Kidney tubule cell (primary cell): ENCODE results near the gene RASGRF1.
A peak's percentile ranks its signal among the peaks of the same experiment; 100 is the strongest.

Experiments
- DNase-seq: peaks from one replicate; pipeline ENCODE4 v3.0.0-alpha.2; 2018; ENCODE audit warnings: low spot score

The RASGRF1 gene

DNA sequence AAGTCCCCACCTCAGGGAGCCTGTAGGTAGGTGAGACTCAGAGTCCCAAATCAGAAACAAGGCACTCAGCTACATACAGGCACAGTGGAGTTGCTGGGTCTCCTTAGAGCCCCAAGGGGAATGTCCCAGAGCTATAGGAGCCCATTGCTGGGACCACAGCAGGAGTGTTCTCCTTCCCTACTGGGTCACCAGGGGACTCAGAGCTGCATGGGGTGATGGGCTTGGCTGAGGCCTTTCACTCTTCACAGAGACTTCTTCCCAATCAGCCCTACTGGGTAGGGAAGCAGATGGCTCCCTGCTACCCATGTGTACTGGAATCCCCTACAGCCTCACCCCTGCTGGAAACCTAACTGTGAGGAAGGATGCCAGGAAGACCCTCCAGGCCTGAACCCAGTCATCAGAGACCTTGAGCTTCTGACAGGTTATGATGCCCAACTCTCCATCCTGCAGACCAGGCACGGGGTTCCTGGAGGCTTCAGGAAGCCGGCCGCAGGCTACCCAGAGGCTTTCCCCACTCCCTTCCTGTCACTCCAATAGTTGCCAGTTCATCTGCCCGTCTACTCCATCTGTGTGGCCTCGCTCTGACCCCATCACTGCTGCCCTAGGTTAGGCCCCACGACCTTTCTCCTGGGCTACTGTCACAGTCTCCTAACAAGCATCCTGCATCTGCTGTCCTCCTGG lies 24.0 kb downstream of the RASGRF1 start:
- no peak for DNase-seq

DNA sequence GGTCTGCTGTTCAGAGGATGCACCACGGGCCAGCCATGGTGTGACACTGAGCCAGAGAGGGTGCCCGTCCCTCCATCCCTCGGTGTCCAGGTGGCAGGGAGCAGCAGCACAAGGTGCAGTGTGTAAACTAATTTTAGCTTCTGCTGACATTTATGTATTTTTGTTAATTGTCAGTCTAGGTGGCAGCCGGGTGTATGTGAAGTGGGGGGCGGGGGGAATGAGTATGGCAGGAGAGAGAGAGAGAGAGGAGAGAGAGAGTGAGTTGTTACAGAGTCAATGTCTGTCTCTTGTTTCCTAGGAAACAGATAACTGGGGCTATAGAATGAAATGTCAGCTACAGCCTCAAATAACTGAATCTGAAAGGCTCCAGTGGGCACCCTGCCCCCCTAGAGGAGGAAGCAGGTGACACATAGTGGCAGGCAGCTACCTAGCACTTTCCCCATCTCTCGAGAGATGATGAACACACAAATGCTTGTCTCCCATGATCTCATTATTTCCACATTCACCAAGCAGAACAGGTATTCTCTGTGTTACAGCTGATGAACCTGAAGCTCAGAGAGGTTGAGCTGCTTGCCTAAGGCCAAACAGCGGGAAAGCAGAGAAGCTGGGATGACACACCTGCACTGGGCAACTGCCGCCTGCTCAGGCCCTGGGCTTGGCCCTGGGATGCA lies 24.7 kb downstream of the RASGRF1 start:
- DNase-seq: peak; percentile 46

DNA sequence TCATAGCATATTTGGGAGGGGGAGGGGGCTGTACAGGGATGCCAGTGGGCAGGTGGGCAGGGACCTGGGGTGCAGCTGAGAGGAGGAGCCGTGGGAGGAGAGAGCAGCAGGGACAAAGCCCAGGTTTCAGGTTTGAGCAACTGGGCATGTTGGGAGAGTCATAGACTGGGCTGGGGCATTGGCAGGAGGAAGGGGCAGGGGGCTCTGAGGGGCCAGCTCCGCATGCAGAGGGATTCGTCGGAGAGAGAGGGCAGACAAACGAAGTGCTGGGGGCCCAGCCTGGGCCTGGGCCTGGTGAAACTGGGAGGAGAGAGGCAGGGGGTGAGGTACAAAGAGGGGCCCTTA lies 25.2 kb downstream of the RASGRF1 start:
- DNase-seq: no peak

DNA sequence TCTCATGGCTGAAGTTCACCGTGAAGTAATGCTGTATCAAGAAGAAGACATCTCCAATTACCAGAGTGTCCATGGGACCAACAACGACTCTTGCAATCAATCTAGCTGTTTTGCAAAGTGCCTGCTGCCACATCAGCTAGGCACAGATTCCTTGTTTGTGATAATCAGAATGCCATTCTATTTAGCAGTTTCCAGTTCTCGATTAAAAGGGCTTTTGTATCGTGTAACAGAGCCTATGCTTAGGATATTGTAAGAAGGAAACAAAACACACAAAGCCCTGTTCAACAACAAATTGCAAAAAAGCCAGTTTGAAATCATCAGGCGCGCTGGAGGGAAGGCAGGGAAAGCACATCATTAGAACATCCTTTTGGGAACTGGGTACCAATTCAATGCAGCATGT lies 26.1 kb downstream of the RASGRF1 start:
- DNase-seq: no peak

DNA sequence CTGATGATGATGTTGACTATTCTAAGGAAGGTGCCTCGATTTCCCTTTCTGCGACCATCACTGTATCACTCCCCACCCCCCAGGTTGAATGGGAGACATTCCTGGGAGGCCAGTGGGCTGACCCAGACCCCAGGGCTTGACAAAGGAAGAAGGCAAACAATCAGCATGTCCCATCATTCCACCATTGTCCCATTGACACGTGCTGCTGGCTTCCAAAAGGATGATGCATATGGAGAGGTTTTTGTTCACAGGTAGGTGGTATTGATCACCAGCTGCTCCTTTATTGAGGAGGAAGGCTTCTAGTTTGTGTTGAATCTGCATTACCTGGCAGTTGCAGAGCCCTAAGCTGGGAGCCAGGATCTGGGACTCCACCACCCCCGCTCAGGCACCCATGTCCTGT lies 30.4 kb downstream of the RASGRF1 start:
- DNase-seq: no peak

DNA sequence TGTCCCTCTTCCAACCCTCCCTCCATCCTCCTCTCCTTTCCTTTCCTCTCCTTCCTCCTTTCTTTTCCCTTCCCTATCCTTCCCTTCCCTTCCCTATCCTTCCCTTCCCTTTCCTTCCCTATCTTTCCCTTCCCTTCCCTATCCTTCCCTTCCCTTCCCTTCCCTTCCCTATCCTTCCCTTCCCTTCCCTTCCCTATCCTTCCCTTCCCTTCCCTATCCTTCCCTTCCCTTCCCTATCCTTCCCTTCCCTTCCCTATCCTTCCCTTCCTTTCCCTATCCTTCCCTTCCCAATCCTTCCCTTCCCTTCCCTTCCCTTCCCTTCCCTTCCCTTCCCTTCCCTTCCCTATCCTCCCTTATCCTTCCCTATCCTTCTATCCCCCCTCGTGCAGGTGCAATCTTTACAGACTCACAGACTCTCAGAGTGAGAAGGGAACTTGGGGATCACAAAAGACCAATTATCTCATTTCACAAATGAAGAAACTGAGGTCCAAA lies 31.5 kb downstream of the RASGRF1 start:
- no peak for DNase-seq

DNA sequence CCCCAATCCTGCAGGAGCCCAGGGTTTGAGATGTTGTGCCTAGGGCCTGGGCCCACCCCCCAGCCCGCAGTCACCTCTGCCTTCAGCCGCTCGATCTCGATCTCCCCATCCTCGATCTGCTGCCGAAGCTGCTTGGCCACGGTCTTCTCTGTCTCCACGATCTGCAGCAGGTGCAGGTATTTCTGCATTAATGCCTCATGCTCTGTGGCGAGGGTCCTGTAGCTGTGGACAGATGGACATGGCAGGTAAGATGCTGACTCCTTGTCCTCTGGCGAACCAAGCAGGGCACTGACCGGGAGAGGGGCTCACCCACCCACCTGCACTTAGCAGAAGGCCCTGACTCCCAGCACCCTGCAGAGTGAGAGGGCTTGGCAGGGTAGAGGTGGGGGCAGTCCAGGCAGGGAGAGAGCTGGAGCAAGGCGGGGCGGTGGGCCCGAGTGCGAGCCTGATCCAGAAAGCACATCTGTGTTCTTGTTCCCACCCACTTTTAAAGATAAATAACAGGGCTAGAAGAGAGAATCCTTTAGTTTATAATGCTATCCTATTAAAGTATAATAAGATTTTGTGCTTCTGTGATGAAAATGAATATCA lies 32.2 kb downstream of the RASGRF1 start:
- no peak for DNase-seq

DNA sequence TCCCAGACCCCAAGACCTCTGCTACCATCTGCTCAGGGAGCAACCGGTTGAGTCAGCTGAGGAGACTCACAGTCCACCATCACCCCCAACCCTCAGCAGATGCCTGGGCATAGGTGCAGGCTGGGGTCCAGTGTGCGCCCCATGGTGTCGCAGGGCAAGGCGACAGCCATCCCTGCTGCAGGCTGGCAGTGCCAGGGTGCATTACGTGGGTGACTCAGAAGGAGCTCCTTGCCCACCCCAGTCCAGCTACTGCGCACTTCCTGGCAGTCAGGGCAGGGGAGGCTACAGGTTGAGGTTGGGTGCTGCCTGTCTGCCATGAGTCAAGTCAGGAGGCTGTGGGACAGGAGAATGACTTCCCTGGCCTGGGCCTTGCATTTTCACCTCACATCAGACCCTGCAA lies 33.5 kb downstream of the RASGRF1 start:
- no peak for DNase-seq

DNA sequence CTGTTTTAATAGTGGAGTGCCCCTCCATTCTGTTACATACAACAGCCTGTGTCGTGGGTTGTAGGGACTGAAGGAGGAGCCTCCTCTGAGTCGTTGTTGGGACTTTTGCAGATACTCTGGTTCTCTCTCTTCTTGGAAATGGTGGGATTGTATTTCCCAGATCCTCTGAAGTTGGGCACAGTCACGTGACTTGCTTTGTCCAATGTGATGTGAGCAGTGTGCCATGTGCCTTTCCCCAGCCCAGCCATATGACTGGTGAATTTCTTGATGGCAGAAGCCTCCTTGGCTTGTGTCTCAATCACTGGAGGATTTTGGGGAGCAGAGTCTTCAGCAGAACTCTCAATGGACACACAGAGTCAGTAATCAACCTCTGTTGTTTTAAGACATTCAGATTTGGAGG lies 36.2 kb downstream of the RASGRF1 start:
- no peak for DNase-seq

DNA sequence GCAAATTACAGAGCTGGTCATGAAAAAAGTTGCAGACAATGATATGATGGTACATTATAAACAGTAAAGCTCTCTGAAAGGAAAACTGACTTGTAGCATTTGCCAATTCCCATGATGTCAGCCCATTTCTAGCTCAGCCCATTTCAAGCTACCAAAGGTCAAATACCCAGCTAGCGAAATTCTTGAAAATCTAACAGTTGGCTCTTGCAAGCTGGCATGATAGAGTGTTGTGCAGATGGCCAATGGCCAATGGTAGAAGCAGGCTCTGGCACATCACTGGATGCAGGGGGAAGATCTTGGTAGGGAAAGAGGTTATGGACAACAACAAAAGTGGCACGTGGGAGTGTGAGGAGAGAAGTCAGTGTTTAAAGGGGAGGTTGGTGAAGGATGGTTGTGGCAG lies 36.7 kb downstream of the RASGRF1 start:
- no peak for DNase-seq

DNA sequence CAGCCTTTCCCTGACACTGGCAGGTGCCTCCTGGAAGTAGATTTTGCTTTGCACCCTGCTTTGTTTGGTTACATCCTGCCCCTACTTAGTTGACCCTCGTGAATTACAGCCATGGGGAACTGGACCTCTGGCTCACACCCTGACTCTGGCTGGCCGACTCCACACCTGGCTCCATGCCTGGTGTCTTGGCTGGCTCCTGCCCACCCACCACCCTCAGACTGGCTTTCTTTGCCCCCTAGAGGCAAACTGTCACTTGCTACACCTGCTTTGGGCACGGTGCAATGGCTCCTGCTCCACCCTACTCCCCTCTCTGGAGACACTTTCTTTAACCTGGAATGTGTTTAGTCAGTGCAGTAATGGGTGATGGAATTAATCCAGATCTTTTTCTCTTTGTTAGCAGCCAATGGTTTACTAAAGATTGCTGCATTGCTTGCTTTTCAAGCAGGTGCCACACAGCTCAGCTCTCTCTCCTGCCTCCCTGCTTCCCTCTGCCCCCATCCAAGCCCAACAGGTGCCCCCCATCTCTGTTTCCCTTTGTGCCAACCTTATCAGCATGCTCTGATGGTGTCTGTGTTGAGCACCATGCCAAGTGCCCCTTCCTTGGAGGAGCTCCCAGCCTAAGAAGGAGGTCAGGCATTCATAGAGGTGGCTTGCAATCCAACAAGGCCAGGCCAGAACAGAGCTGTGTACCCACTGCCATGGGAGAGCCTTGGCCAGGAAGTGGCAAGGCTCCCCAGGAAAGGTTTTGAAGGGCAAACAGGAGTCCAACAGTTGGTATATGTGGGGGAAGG lies 38.4 kb downstream of the RASGRF1 start:
- no peak for DNase-seq

DNA sequence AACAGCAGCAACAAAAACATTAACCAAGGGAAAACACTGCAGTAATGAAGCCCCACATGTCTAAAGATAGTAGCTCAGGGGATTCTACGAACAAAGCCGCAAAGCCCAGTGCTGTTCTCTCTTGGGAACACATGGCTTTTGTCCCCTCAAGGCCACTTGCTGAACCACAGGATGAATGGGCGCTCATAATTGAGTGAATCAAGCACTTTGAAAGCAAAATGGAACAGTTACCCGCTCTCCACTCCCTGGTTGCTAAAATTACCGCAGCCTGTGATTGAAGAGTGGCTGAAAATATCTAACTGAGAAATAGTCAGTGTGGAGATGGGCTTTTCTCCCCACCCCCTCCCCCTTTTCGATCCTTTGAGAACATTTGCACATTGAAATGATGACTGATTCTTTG lies 39.6 kb downstream of the RASGRF1 start:
- DNase-seq: no peak

DNA sequence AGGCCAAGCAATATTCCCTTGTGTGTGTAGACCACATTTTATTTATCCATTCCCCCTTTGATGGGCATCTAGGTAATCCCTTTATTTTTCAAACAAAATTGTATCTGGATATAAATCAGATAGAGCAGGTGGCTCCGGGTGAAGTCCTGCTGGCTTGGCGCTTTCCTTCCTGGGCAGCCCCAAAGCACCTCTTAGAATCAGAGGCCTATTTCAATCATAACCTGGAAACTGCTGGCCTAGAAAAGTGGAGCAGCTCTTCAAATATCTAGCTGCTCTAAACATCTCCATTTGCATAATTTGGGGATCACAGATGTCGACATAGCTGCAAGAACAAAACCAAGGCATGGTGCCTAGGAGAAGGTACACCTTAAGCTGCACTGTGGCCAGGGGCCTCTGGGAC lies 40.2 kb downstream of the RASGRF1 start:
- no peak for DNase-seq

DNA sequence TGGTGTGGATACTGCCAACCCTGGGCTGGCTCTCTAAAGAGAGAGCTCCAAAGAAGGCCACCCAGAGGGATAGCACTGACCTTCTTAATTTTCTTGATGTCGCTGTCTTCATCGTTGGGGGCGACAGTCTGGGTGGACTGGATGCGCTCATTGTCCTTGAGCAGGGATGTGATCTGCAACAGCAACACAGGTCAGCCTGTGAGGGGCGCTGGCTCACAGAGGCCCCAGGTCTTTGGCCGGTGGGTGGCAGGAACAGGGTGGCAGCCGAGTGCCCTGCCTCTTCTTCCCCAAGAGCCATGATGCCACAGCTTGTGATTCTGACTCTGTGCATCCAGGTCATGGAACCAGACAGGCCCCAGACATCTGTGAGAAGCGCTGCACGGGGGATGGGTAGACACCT lies 41.2 kb downstream of the RASGRF1 start:
- no peak for DNase-seq

DNA sequence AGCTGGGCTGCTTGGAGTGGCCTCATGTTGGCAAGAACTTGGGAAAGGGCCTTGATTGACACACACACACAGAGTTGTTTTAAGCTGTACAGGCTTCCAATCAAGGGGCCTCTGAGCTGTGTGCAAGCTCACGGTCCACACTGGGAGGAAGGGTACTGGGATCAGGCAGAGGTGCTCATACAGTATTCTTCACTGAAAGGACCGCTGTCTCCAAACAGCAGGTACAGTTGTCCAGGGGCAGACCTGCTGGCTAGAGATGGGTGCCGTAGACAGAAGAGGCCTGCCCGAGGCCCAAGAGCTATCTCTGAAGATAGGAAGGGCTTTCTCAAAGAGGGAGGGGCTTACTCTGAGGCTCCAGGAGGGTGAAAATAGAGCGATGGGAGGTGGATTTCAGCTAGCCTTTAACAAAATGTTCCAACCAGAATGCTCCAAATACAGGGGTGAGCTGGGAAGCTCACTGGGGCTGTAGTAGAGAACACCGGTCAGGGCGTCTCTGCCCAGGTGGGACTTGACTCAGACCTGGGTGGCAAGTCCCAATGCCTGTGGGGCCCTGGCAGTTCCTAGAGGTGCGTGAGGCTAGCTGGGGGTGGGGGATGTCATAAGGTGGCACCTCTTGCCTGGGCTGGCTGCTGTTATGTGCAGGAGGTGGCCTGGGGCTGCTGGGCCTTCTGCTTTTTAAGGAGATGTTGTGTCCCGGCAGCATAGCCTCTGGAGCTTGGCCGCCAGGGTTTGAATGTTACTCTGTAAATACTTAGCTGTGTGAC lies 42.7 kb downstream of the RASGRF1 start:
- DNase-seq: no peak

DNA sequence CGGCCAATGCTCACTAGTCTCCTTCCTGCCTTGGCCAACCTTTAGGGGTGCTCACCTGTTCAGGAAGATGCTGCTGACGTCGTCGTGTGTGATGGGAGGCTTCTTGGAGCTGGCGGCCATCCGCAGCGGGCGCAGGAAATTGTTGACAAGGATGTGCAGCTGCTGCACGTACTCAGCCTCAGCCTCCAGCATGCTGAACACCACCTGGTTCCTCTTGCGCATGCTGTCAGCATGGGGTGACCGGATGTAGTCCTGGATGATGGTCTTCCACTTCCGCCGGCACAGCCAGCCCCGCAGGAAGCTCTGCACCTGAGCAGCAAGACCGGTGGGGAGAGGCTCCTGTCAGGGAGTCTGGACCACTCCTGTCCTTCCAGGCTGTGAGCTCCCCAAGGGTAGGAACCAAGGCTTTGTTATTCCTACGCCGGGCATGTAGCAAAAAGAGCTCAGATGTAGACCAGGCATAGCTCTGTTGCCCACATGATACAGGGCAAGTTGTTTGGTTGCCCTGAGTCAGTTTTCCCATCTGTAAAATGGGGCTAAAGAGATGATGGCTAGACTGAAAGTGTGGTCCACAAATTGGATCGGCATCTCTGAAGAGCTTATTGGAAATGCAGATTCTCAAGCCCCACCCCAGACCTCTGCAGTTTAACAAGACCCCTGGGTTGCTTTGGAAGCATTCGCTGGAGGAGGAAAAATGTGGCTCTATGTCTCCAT lies 43.7 kb downstream of the RASGRF1 start:
- no peak for DNase-seq

DNA sequence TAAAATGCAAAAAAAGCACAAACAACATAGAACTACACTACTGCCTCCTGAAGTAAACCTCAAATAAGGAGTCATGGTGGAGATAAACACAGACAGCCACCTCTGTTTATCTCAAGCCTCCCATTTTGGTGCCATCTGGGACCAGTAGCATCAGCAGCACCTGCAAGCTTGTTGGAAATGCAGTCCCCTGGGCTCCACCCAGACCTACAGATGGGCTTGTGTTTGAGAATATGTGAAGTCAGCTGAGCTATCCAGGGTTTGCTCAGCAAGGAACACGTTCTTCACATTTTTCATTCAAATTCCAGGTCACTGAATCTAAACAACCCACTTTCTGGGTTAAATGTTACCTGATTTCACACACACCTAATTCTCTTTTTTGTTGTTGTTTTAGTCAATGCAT lies 45.5 kb downstream of the RASGRF1 start:
- no peak for DNase-seq

DNA sequence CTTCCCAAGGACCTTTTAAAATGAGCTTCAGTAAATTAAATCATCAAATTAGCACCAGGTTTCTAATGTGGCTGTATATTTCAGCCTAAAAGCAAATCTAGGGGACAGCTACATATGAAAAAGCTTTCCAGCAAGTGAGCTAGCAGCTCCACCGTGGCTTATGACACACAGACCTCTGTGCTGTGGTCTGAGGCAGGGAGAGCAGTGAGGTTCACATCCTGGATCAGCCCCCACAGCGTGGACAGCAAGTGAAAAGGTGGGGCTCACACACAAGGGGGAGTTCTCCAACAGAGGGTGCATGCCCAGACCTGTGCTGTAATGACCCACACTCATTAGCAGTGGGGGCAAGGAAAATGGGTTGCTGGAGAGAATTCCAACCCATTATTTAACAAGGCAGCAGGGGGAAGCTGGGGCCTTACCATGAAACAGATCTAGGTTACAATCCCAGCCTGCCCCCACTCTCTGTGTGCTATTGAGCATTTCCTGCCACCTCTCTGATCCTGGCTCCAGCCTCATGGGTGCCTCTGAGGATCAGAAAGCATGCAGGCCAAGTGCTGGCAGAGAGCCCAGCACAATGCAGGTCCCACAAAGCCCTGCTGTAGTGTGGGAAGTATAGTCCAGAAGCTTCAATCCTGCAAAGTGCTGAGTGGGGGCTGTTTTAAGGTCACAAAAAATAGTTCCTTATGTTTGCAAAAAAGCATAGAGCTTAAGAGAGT lies 48.2 kb downstream of the RASGRF1 start:
- DNase-seq: no peak

DNA sequence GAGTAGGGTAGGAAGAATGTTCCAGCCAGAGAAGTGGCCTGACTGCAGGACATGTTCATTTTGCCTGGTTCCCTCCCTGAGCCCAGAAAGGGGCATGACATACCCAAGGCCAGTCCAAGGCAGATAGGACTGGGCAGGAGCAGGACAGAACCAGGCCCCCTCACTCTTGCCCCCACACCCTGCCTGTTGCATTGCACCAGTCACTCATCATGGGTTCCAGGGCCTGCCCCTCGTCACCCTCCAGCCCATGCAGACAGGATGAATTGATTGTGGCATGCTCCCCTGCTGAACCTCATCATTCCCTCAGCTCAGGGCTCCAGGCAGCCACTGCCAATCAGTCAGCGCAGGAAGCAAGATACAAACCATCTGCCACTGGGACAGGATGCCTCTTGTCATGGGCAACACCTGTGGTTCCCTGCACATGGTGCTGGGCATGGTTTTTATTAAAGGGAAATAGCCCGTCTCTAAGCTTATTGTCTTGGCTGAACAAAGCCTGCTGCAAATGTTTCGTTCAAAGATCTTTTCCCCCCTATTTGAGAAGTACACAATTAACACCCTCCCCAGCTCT lies 48.9 kb downstream of the RASGRF1 start:
- no peak for DNase-seq

DNA sequence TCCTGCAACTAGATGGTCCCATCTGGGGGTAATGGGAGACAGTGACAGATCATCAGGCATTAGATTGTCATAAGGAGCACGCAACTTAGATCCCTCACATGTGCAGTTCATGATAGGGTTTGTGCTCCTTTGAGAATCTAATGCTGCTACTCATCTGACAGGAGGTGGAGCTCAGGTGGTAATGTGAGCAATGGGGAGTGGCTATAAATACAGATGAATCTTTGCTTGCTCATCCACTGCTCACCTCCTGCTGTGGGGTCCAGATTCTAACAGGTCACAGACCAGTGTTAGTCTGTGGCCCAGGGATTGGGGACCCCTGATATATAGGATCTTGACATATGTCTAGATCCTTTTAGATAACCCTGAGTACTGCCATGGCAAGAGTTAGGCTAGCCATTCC lies 52.7 kb downstream of the RASGRF1 start:
- DNase-seq: no peak
